SKM-1 treated with dmso at 0.1 percent for 144 hours (cell line): ENCODE data around the gene HNMT.
"Not testable (repeated sequence)": the region's sequence is repeated elsewhere in the genome, so short reads cannot be mapped to it uniquely, and the experiment has no call there.

ENCODE experiments used
- DNase-seq: peaks from one replicate; lab custom pipeline; 2025; ENCODE audit not compliant: unreplicated experiment; lab: John Stamatoyannopoulos, UW

Gene HNMT

DNA sequence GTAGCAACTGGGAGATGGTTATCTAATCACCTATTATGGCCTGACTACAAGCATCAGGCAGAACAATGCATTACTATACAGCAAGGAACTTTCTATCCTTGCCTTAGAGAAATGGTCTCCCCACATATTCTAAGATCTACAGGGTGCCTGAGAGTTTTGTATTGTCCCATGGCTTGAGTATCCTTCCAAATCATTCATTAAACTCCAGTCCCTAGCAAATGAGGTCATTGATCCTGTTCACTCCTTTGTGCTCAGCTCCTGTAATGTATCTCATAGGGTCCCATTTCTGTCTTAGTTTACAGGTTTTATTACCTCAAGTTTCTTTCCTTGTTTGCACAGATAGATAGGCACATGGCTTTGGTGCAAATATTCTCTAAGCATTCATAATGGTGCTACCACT, 9.0 kb downstream of the HNMT start:
- no peak for DNase-seq

- no peak for DNase-seq
These were observed 11.3 kb downstream of the HNMT start for GRCh38 chr2:137975280-137976271.

DNA sequence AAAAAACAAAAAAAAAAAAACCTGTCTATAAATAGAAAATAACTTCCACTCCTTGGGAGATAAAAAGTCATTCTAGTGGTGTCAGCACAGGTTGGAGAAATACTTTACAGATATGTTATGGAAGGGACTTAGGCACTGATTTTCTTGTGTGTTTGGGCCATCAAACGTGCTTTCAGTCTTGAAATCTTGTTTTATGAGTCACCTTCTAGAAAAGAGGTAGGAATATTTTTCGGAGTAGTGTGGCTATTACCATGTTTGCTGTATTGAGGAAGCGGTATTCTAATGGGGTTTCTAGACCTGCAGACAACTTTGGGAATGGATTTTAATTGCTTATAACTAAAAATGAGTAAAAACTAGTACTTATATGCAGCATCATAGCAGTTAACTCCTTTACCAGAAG, 12.0 kb downstream of the HNMT start:
- DNase-seq, result no peak

- no peak for DNase-seq
These were observed 13.5 kb downstream of the HNMT start for GRCh38 chr2:137977790-137978189.

DNA sequence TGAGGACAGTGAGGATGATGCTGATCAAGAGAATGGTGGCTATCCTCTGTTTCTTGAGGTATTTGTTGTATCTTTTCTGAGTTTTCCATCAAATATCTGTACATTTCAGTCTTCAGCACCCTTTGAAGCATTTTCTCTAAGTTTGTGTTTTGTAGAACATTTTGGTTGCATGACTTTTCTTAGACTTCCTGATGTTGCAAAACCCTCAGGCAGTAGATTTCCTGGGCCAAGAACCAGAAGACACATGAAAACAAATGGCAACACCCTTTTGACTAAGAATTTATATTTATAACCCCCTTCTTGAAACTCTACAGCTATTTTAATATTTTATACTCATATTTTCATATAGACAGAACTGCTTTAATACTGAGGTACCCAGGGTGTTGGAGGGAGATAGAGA, 16.2 kb downstream of the HNMT start:
- no peak for DNase-seq

- peak; percentile 23 for DNase-seq
These were observed 16.9 kb downstream of the HNMT start for GRCh38 chr2:137981112-137981656.

GRCh38 chr2:137983581-137983980, 19.3 kb downstream of the HNMT start:
- DNase-seq, result no peak

DNA sequence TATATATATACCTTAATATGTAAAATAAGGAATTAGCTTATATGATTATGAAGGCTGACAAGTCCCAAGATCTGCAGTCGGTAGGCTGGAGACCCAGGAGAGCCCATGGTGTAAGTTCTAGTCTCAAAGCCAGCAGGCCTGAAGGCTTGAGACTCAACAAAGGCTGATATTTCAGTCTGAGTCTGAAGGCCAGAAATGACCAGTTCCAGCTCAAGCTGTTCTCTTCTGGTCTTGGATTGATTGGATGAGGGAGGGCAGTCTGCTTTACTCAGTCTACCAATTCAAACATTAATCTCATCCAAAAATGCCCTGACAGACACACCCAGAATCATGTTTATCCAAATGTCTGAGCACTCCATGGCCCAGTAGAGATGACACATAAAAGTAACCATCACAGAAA, 22.0 kb downstream of the HNMT start:
- DNase-seq, result no peak

DNA sequence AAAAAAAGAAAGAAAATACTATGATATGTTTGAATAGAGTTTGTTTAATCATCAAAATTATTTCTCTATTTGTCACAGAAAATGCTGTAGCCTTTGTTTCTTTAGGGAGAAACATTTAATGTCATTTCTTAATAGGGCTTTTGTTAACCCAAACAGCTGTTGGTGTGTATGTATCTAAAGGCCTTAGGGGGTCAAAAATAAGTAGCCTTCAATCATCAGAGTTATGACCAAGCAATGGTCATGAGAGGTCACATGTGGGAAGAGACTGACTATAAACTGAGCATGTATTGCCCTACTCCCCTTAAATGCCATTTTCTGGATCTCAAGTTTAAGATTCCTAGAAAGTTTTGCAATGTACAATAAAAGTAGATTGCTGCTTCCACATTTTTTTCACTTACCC, 22.7 kb downstream of the HNMT start:
- no peak for DNase-seq

- no peak for DNase-seq
These were observed 26.8 kb downstream of the HNMT start for GRCh38 chr2:137991078-137991477.

GRCh38 chr2:137992039-137992646, 27.9 kb downstream of the HNMT start:
- DNase-seq, result no peak

- DNase-seq, result not testable (repeated sequence)
These were observed 29.6 kb downstream of the HNMT start for GRCh38 chr2:137993715-137994476.

DNA sequence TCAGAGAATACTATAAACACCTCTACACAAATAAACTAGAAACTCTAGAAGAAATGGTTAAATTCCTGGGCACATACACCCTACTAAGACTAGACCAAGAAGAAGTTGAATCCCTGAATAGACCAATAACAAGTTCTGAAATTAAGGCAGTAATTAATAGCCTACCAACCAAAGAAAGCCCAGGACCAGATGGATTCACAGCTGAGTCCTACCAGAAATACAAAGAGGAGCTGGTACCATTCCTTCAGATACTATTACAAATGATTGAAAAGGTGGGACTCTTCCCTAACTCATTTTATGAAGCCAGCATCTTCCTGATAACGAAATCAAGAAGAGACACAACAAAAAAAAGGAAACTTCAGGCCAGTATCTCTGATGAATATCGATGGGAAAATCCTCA, 31.1 kb downstream of the HNMT start:
- not testable (repeated sequence) for DNase-seq

GRCh38 chr2:137996158-137996557, 31.9 kb downstream of the HNMT start:
- not testable (repeated sequence) for DNase-seq

- DNase-seq, result no peak
These were observed 33.5 kb downstream of the HNMT start for GRCh38 chr2:137997733-137998132.

DNA sequence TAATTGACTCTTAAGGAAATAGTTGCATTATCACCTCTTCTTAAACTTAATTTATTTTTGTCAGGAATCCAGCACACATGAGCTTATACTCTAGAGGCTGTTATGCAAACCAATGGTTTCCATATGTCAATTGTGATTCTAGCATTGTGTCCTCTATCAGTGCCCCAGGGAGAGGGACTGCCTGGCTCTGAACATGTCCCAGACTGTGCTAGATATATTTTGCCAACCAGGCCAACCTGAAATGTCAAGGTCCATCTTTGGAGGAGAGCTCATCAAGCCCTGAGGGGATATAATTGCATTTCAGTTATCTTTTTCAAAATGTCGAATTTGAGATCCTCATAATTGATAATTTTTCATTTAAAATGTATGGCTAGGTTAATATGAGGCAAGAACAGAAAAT, 34.2 kb downstream of the HNMT start:
- no peak for DNase-seq

DNA sequence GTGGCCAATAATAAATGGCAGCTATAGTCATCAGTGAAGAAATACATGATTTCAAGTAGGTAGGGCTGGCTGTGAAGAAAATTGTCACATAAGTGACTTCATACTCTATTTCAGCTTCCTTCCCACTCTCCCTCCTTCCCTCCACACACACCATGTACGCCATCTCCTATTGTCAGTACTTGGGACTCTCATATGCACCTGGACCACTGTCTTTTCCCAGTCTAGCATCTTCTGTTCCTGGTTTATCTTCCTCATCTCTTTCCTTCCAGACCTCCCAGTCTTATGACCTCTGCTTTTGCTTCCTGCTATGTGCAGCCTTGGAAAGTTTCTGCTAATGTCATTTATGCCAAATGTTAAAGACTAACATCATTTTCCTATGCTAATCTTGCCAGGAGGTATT, 35.0 kb downstream of the HNMT start:
- DNase-seq, result no peak

GRCh38 chr2:138000009-138000408, 35.7 kb downstream of the HNMT start:
- DNase-seq, result no peak

- no peak for DNase-seq
These were observed 36.5 kb downstream of the HNMT start for GRCh38 chr2:138000796-138001195.

DNA sequence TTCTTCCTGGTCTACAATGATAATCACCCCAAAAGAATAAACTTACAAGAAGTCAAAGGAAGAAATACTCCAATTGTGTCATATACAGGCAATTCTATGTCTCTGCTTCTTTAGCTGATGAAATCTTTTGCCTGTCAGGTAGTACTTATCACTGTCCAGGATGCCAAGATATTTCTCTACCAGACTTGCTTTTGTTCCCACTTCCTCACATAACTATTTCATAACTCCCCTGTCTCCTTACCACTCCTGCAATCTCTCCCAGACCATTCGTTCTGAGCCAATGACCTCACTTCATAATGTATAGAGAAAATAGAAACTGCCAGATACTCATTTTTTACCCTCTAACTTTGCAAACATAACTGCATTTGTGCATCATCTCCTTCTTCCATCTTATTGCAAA, 39.1 kb downstream of the HNMT start:
- DNase-seq, result no peak

DNA sequence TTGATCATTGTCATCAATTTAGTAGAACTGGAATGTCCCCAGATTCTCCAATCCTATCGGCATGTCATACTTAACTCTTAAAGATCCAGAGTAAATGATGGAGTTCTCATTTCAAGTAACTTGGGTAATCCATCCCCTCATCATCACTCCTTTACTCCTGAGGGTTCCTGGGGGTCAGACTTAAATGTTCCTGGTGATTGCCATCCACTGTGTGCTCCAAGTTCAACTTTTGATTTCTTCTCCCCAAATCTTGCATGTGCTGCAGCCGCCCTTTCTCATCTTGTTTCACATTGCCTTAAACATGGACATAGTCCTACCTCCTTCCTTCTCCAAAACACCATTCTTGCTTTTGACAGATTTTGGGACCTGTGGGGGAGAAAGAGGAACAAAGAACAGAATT, 43.2 kb downstream of the HNMT start:
- no peak for DNase-seq
